Caco-2 (cell line): ENCODE measurements around the gene ZIC4. TPM values are rescaled to one million over a fixed set of nuclear protein-coding genes. Genes with fewer than 3 reads are reported as not detected.

ENCODE experiments used
- BruUV-seq: library from RNA; stranded (reverse); fragments of 400-500 nt; replicated peaks from 2 replicates; lab custom pipeline; 2021; lab: Mats Ljungman, UMichigan
- CTCF ChIA-PET: fragments of 300-600 bp; sonication (Branson Sonifier 250); formaldehyde crosslinking; loops from one replicate; lab custom pipeline; 2022; ENCODE audit warnings: antibody characterized with exemption; lab: Charles Lee
- POLR2A ChIA-PET: fragments of 300-600 bp; sonication (Branson Sonifier 250); formaldehyde crosslinking; loops from one replicate; lab custom pipeline; 2022; ENCODE audit warnings: antibody characterized with exemption; lab: Charles Lee
- DNase-seq, 2 experiments: peaks; one replicate each; pipeline versions ENCODE4 v3.0.0 to v3.0.0-alpha.2; 2020 to 2022
- H3K27me3 ChIP-seq: replicated peaks from 2 replicates; pipeline ENCODE4 v1.6.0; 2011; ENCODE audit warnings: low read length; ENCODE audit not compliant: control insufficient read depth, insufficient read depth
- H3K36me3 ChIP-seq: 2 replicates; pipeline ENCODE4 v1.5.1; 2011; ENCODE audit warnings: low read length; ENCODE audit not compliant: control insufficient read depth, insufficient read depth
- H3K4me1 ChIP-seq: fragments of 250-450 bp; sonication (Bioruptor Pico); 2 replicates; pipeline ENCODE4 v1.5.1; 2020; ENCODE audit warnings: mild to moderate bottlenecking
- H3K4me3 ChIP-seq: 2 replicates; pipeline ENCODE4 v1.5.1; 2011; ENCODE audit warnings: low read depth, mild to moderate bottlenecking, control low read depth, low read length
- H3K9me3 ChIP-seq: fragments of 250-450 bp; sonication (Bioruptor Pico); 2 replicates; pipeline ENCODE4 v1.5.1; 2020; ENCODE audit warnings: mild to moderate bottlenecking, moderate library complexity
- H3K27ac Mint-ChIP-seq: one replicate; pipeline ENCODE4 v1.8.0; 2022; ENCODE audit warnings: mixed read lengths; ENCODE audit not compliant: unreplicated experiment
- H3K27me3 Mint-ChIP-seq: one replicate; pipeline ENCODE4 v1.8.0; 2022; ENCODE audit warnings: mixed read lengths; ENCODE audit not compliant: insufficient read depth, unreplicated experiment
- H3K36me3 Mint-ChIP-seq: one replicate; pipeline ENCODE4 v1.8.0; 2022; ENCODE audit warnings: mild to moderate bottlenecking, mixed read lengths; ENCODE audit not compliant: insufficient read depth, unreplicated experiment
- H3K4me1 Mint-ChIP-seq: one replicate; pipeline ENCODE4 v1.8.0; 2022; ENCODE audit warnings: low read depth, mixed read lengths; ENCODE audit not compliant: unreplicated experiment
- H3K4me3 Mint-ChIP-seq: one replicate; pipeline ENCODE4 v1.8.0; 2022; ENCODE audit warnings: mild to moderate bottlenecking, moderate library complexity, mixed read lengths; ENCODE audit not compliant: unreplicated experiment
- H3K9me3 Mint-ChIP-seq: one replicate; pipeline ENCODE4 v1.8.0; 2022; ENCODE audit warnings: mixed read lengths; ENCODE audit not compliant: unreplicated experiment
- intact Hi-C: fragments of 100-400 bp; cut with micrococcal nuclease; formaldehyde crosslinking; loops from one replicate; pipeline ENCODE4 v1.10.0; 2022; ENCODE audit not compliant: unreplicated experiment
- total RNA-seq: library from RNA; stranded (reverse); gene quantifications from 2 replicates; pipeline ENCODE4 v1.2.3, GENCODE V29; 2022
- TF ChIP-seq, protein P1 (sequence below), 2 experiments: fragments of 200-600 bp in 1 of 2; IDR thresholded peaks; 1 replicate in 1 of 2; 2 replicates in 1 of 2; pipeline versions ENCODE4 v1.5.1 to v1.8.0; 2011 to 2022; ENCODE audit warnings: antibody characterized with exemption in 1 of 2, control low read depth in 1 of 2, inconsistent platforms in 1 of 2, low read depth in 1 of 2, low read length in 1 of 2, mild to moderate bottlenecking in 1 of 2, moderate library complexity in 1 of 2; ENCODE audit not compliant: insufficient read depth in 1 of 2, severe bottlenecking in 1 of 2, unreplicated experiment in 1 of 2

The ZIC4 gene
- total RNA-seq, 1 experiment from 2014 or later: not detected

DNA sequence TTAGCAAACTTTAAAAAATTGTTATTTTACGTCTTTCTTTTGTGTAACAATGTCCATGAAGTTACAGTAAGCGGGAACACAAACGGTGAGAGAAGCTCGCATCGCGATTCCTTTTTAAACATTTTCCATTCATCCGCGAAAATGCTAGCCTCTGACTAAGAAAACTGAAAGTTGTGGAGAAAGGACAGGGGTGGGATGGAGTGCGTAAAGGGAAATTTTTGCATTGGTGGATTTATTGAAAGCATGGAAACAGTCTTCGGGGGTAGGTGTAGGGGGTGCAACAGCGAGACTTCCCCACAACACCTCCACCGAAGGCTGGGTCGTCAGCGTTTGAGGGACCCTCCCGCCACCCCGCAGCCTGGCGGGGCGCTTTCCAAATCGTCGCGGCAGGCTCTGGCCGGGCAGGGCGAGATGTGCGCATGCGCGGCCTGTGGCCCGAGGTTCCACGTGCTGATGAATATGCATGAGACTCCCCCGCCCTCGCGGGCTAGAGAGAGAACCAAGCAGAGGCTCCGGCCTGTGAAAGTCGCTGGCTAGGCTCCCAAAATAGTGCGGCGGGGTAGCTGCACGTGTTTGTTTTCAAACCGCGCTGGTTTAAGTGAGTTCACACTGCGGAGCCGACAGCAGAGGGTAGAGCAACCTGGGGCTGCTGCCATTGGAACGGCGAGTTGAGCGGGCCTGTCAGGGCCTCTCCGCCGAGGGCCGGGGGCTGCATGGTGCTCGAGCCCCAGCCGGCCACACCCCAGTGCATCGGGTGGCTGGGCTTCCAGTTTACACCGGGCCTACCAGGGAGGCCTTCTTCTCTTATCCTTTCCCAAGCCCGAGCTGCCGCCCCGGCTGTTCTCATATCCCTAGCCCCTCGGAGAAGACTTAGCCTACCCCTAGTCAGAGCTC is 12.7 kb upstream of the ZIC4 start:
- H3K9me3 Mint-ChIP-seq: no peaks in the 10 kb centered on the region
- no peaks in the 10 kb centered on the region for H3K27me3 Mint-ChIP-seq
- DNase-seq: no peak
- Histone ChIP-seq H3K4me1 (no peaks in the 10 kb centered on the region), H3K9me3 (no peaks in the 10 kb centered on the region), H3K27me3 (no peaks in the 10 kb centered on the region), H3K4me3 (no peak overlapping the region), H3K36me3 (no peaks in the 10 kb centered on the region)
- no peaks in the 10 kb centered on the region for H3K36me3 Mint-ChIP-seq
- CTCF ChIA-PET: no interaction called here
- intact Hi-C loops: no loop called here
- TF ChIP-seq, protein P1, sequence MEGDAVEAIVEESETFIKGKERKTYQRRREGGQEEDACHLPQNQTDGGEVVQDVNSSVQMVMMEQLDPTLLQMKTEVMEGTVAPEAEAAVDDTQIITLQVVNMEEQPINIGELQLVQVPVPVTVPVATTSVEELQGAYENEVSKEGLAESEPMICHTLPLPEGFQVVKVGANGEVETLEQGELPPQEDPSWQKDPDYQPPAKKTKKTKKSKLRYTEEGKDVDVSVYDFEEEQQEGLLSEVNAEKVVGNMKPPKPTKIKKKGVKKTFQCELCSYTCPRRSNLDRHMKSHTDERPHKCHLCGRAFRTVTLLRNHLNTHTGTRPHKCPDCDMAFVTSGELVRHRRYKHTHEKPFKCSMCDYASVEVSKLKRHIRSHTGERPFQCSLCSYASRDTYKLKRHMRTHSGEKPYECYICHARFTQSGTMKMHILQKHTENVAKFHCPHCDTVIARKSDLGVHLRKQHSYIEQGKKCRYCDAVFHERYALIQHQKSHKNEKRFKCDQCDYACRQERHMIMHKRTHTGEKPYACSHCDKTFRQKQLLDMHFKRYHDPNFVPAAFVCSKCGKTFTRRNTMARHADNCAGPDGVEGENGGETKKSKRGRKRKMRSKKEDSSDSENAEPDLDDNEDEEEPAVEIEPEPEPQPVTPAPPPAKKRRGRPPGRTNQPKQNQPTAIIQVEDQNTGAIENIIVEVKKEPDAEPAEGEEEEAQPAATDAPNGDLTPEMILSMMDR (IDR thresholded peaks at IDR 0.05; ENCODE audit: insufficient read depth in 1 of 2, low read depth in 1 of 2, low read length in 1 of 2, severe bottlenecking in 1 of 2, unreplicated experiment in 1 of 2): no peak
- no peak overlapping the region for H3K27ac Mint-ChIP-seq
- H3K4me1 Mint-ChIP-seq: no peaks in the 10 kb centered on the region
- H3K4me3 Mint-ChIP-seq: no peak overlapping the region
- BruUV-seq: no TSS peak
- POLR2A ChIA-PET: no interaction called here

DNA sequence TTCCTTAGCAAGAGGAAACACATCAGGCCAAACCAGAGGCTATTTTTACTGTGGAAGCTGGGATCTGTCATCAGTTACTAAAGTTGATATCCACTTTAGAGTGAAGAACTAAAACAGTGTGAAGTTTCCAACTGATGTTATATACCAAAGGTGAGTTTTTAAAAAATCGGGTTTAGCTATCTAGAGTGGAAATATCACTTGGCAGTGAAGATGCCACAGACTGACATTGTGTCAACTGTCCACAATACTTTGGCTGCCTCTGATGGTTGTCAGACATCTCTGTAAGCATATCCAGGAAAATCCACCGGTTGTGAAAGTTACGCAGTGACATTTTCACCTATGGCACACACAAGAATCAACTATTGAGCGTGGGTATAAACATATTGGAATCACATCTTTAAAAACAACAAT is 12.0 kb upstream of the ZIC4 start:
- H3K9me3 ChIP-seq: no peaks in the 10 kb centered on the region
- H3K36me3 ChIP-seq: no peaks in the 10 kb centered on the region
- no peak for DNase-seq
- no TSS peak for BruUV-seq
- no peaks in the 10 kb centered on the region for H3K4me1 ChIP-seq
- H3K36me3 Mint-ChIP-seq: no peaks in the 10 kb centered on the region
- H3K27ac Mint-ChIP-seq: no peak overlapping the region
- H3K4me1 Mint-ChIP-seq: no peaks in the 10 kb centered on the region
- H3K27me3 Mint-ChIP-seq: no peaks in the 10 kb centered on the region
- intact Hi-C loops: no loop called here
- CTCF ChIA-PET: no interaction called here
- H3K4me3 Mint-ChIP-seq: no peak overlapping the region
- no peaks in the 10 kb centered on the region for H3K27me3 ChIP-seq
- POLR2A ChIA-PET: no interaction called here
- no peak overlapping the region for H3K4me3 ChIP-seq
- H3K9me3 Mint-ChIP-seq: no peaks in the 10 kb centered on the region
- TF ChIP-seq, protein P1 (IDR thresholded peaks at IDR 0.05; ENCODE audit: insufficient read depth in 1 of 2, low read depth in 1 of 2, low read length in 1 of 2, severe bottlenecking in 1 of 2, unreplicated experiment in 1 of 2): no peak

DNA sequence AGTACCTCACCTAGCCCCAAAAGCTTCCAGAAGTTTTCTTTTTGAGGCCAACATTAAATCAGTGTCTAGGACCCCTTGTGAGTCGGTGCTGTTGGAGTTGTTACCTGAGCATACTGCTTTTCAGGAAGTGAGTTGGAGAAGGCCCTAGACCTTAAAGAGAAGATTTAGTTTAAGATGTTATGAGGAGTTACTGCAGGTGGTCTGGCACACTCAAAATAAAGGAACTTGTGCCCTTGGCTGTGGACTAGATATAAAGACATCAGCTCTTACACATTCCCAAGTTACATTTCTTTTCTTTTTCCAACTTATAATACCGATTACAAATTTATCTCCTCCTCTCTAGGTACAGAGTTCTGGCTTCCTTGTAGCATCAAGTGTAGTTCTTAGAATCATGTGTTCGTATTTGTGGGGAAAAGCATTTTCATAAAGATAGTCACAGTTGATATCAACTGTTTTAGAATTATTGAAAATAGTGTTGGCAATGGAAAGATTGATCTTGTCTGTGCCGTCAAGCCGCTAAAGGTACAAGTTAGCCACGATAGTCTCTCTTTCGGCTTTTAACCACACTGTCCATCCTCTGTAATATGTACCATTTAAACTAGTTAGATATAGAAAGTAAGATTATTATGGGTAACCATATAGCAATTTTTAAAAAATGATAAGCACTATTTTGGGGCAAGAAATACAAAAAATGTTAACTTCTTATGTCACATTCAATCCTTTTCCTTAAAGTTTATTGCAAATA is 11.4 kb upstream of the ZIC4 start:
- Mint-ChIP-seq H3K9me3 (no peaks in the 10 kb centered on the region), H3K27ac (no peak overlapping the region), H3K4me1 (no peaks in the 10 kb centered on the region), H3K36me3 (no peaks in the 10 kb centered on the region), H3K4me3 (no peak overlapping the region), H3K27me3 (no peaks in the 10 kb centered on the region)
- BruUV-seq: no TSS peak
- POLR2A ChIA-PET: no interaction called here
- H3K4me1 ChIP-seq: no peaks in the 10 kb centered on the region
- CTCF ChIA-PET: no interaction called here
- no peaks in the 10 kb centered on the region for H3K36me3 ChIP-seq
- no peak for DNase-seq
- H3K4me3 ChIP-seq: no peak overlapping the region
- no peaks in the 10 kb centered on the region for H3K27me3 ChIP-seq
- intact Hi-C loops: no loop called here
- TF ChIP-seq, protein P1 (IDR thresholded peaks at IDR 0.05; ENCODE audit: insufficient read depth in 1 of 2, low read depth in 1 of 2, low read length in 1 of 2, severe bottlenecking in 1 of 2, unreplicated experiment in 1 of 2): no peak
- no peaks in the 10 kb centered on the region for H3K9me3 ChIP-seq
